GM23338 (cell line): ENCODE results near the gene GAL3ST1. TPM values are rescaled to one million over a fixed set of nuclear protein-coding genes. Genes with fewer than 3 reads are reported as not detected.

Source experiments
- ATAC-seq: fragments of 200-7000 bp; cut with Tn5 transposase; 3 replicates; pipeline ENCODE4 v1.9.1; 2020
- DNase-seq: peaks from one replicate; pipeline ENCODE4 v3.0.0-alpha.2; 2015; ENCODE audit warnings: low spot score
- H2AFZ ChIP-seq: fragments of 200-600 bp; sonication (generic); 2 replicates; pipeline ENCODE4 v1.8.0; 2016; ENCODE audit warnings: antibody characterized with exemption, mild to moderate bottlenecking, moderate library complexity
- H3F3A ChIP-seq: fragments of 200-600 bp; sonication (generic); replicated peaks from 2 replicates; pipeline ENCODE4 v1.8.0; 2017; ENCODE audit warnings: antibody characterized with exemption, mixed run types, low read depth
- H3K27ac ChIP-seq: fragments of 200-600 bp; sonication (generic); 2 replicates; pipeline ENCODE4 v1.6.1; 2016; ENCODE audit warnings: low read depth
- H3K27me3 ChIP-seq: fragments of 200-600 bp; sonication (generic); 2 replicates; pipeline ENCODE4 v1.8.0; 2016; ENCODE audit warnings: mild to moderate bottlenecking, mixed run types, moderate library complexity; ENCODE audit not compliant: insufficient read depth
- H3K36me3 ChIP-seq: fragments of 200-600 bp; sonication (generic); 2 replicates; pipeline ENCODE4 v1.8.0; 2016; ENCODE audit warnings: mild to moderate bottlenecking; ENCODE audit not compliant: insufficient read depth
- H3K4me1 ChIP-seq: fragments of 200-600 bp; sonication (generic); 2 replicates; pipeline ENCODE4 v1.8.0; 2016; ENCODE audit warnings: mild to moderate bottlenecking, moderate library complexity; ENCODE audit not compliant: insufficient read depth
- H3K4me2 ChIP-seq: fragments of 200-600 bp; sonication (generic); 2 replicates; pipeline ENCODE4 v1.7.1; 2017; ENCODE audit warnings: mixed run types
- H3K4me3 ChIP-seq: fragments of 200-600 bp; sonication (generic); 2 replicates; pipeline ENCODE4 v1.6.1; 2016; ENCODE audit warnings: mixed run types
- H3K79me2 ChIP-seq: fragments of 200-600 bp; sonication (generic); replicated peaks from 2 replicates; pipeline ENCODE4 v1.8.0; 2017; ENCODE audit warnings: mild to moderate bottlenecking; ENCODE audit not compliant: insufficient read depth
- H3K9me2 ChIP-seq: fragments of 200-600 bp; sonication (generic); 2 replicates; pipeline ENCODE4 v1.8.0; 2017; ENCODE audit not compliant: insufficient read depth
- H4K20me1 ChIP-seq: fragments of 200-600 bp; sonication (generic); replicated peaks from 2 replicates; pipeline ENCODE4 v1.8.0; 2017; ENCODE audit warnings: mild to moderate bottlenecking; ENCODE audit not compliant: insufficient read depth
- H3K27ac Mint-ChIP-seq: 2 replicates; pipeline ENCODE4 v1.8.0; 2020; ENCODE audit warnings: inconsistent platforms, mild to moderate bottlenecking, moderate library complexity, mixed read lengths
- H3K27me3 Mint-ChIP-seq: 3 replicates; pipeline ENCODE4 v1.8.0; 2022; ENCODE audit warnings: low read depth, mild to moderate bottlenecking, moderate library complexity, mixed read lengths, inconsistent platforms; ENCODE audit not compliant: insufficient read depth, poor library complexity
- H3K36me3 Mint-ChIP-seq: 3 replicates; pipeline ENCODE4 v1.8.0; 2021; ENCODE audit warnings: low read depth, mild to moderate bottlenecking, inconsistent platforms, moderate library complexity, mixed read lengths
- H3K4me1 Mint-ChIP-seq: 3 replicates; pipeline ENCODE4 v1.8.0; 2020; ENCODE audit warnings: mild to moderate bottlenecking, inconsistent platforms, mixed read lengths
- H3K4me3 Mint-ChIP-seq: 3 replicates; pipeline ENCODE4 v1.8.0; 2021; ENCODE audit warnings: moderate library complexity, mild to moderate bottlenecking, inconsistent platforms, mixed read lengths
- H3K9me3 Mint-ChIP-seq: 3 replicates; pipeline ENCODE4 v1.8.0; 2020; ENCODE audit warnings: moderate library complexity, mild to moderate bottlenecking, inconsistent platforms, mixed read lengths
- CREB1 ChIP-seq: fragments of 250-450 bp; sonication (Bioruptor Pico); IDR thresholded peaks from 2 replicates; pipeline ENCODE4 v1.5.0; 2020; ENCODE audit warnings: low read depth, mild to moderate bottlenecking, moderate library complexity
- EZH2phosphoT487 ChIP-seq: fragments of 200-600 bp; sonication (generic); IDR thresholded peaks from one replicate; pipeline ENCODE4 v1.8.1; 2018; ENCODE audit warnings: antibody characterized with exemption; ENCODE audit not compliant: unreplicated experiment
- NANOG ChIP-seq: IDR thresholded peaks from 2 replicates; pipeline ENCODE4 v1.6.1; 2016; ENCODE audit warnings: antibody characterized with exemption, borderline replicate concordance
- POLR2AphosphoS5 ChIP-seq: IDR thresholded peaks from 2 replicates; pipeline ENCODE4 v1.6.1; 2016; ENCODE audit warnings: antibody characterized with exemption, low read depth
- STAT1 ChIP-seq: IDR thresholded peaks from one replicate; pipeline ENCODE4 v1.6.1; 2016; ENCODE audit warnings: antibody characterized with exemption; ENCODE audit not compliant: unreplicated experiment
- ZNF114 ChIP-seq: fragments of 250-450 bp; sonication (Bioruptor Pico); IDR thresholded peaks from 2 replicates; pipeline ENCODE4 v1.5.0; 2020; ENCODE audit warnings: mild to moderate bottlenecking, moderate library complexity
- ZNF331 ChIP-seq: fragments of 250-450 bp; sonication (Bioruptor Pico); IDR thresholded peaks from 2 replicates; pipeline ENCODE4 v1.5.0; 2020; ENCODE audit warnings: low read depth, mild to moderate bottlenecking, moderate library complexity
- polyA plus RNA-seq: library from polyadenylated mRNA; unstranded; fragments of >200 nt; fragmentation: Nextera tagmentation; extraction: Ambion mirVana; gene quantifications from 2 replicates; pipeline ENCODE4 v1.2.1, GENCODE V29; 2016
- total RNA-seq: library from RNA; depleted of rRNA; stranded (reverse); fragments of >200 nt; shearing (Covaris generic); gene quantifications from 2 replicates; pipeline ENCODE4 v1.2.3, GENCODE V29; 2014
- TF ChIP-seq, protein P1 (sequence below), 2 experiments: fragments of 200-600 bp in 1 of 2; sonication (generic) in 1 of 2; conservative IDR thresholded peaks; 2 replicates each; pipeline versions ENCODE4 v1.5.1 to v1.6.1; 2016 to 2017; ENCODE audit warnings: antibody characterized with exemption in 2 of 2, low read depth in 2 of 2, mild to moderate bottlenecking in 2 of 2, moderate library complexity in 1 of 2
- TF ChIP-seq, protein P2 (sequence below): IDR thresholded peaks from 2 replicates; pipeline ENCODE4 v1.6.1; 2016; ENCODE audit warnings: antibody characterized with exemption
- TF ChIP-seq, protein P3 (sequence below): IDR thresholded peaks from one replicate; pipeline ENCODE4 v1.6.1; 2018; ENCODE audit warnings: antibody characterized with exemption; ENCODE audit not compliant: unreplicated experiment

The GAL3ST1 gene
- total and polyA plus RNA-seq, 2 experiments from 2014 or later, result 8.2 to 13.3 TPM

DNA sequence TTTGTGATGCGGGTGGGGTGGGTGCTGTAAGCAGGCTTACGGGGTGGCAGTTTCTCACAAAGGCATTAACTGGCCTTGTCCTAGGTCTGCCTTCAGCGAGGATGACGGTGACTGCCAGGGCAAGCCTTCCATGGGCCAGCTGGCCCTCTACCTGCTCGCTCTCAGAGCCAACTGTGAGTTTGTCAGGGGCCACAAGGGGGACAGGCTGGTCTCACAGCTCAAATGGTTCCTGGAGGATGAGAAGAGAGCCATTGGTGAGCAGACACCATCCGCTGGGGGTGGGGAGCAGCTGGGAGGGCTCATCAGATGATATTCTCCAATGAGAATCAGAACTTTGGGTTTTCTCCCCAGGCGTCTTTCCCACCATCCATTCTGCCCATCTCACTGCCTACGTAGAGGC lies 38.3 kb upstream of the GAL3ST1 start:
- Histone ChIP-seq H3F3A (no peaks in the 10 kb centered on the region), H3K4me1 (peaks cover 15% of the 10 kb centered on the region), H3K27ac (no peak overlapping the region), H3K4me3 (no peak overlapping the region), H3K27me3 (no peaks in the 10 kb centered on the region), H3K36me3 (peaks cover 8% of the 10 kb centered on the region), H3K4me2 (no peak overlapping the region), H4K20me1 (no peaks in the 10 kb centered on the region), H3K9me2 (no peaks in the 10 kb centered on the region), H3K79me2 (peaks cover 4% of the 10 kb centered on the region), H2AFZ (no peak overlapping the region)
- peak; percentile 53 for DNase-seq
- Mint-ChIP-seq H3K9me3 (no peaks in the 10 kb centered on the region), H3K27ac (no peak overlapping the region), H3K36me3 (peaks cover 66% of the 10 kb centered on the region), H3K4me3 (no peak overlapping the region), H3K27me3 (peaks cover 4% of the 10 kb centered on the region), H3K4me1 (peaks cover 18% of the 10 kb centered on the region)
- TF ChIP-seq ZNF114 (CRISPR knock-in tag), result no peak
- TF ChIP-seq, protein P1, sequence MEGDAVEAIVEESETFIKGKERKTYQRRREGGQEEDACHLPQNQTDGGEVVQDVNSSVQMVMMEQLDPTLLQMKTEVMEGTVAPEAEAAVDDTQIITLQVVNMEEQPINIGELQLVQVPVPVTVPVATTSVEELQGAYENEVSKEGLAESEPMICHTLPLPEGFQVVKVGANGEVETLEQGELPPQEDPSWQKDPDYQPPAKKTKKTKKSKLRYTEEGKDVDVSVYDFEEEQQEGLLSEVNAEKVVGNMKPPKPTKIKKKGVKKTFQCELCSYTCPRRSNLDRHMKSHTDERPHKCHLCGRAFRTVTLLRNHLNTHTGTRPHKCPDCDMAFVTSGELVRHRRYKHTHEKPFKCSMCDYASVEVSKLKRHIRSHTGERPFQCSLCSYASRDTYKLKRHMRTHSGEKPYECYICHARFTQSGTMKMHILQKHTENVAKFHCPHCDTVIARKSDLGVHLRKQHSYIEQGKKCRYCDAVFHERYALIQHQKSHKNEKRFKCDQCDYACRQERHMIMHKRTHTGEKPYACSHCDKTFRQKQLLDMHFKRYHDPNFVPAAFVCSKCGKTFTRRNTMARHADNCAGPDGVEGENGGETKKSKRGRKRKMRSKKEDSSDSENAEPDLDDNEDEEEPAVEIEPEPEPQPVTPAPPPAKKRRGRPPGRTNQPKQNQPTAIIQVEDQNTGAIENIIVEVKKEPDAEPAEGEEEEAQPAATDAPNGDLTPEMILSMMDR (conservative IDR thresholded peaks at IDR 0.05; ENCODE audit: low read depth in 2 of 2), result peak; percentile 28 to 31; a peak in 3 of 4 replicates
- ATAC-seq, result peak; percentile 68

DNA sequence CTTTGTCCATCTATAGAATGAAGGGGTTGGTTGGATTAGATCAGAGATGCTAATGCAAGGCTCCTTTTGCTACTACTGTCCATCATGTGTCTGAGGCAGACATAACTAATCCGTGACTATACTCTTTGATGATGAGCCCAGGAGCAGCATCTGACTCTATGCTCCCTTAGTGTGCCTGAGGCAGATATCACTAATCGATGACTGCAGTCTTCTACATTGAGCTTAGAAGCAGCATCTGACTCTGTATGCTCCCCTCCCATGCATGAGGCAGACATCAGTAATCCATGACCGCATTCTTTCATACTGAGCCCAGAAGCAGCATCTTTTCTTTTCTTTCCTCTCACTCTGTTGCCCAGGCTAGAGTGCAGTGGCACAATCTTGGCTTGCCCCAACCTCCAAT lies 36.7 kb upstream of the GAL3ST1 start:
- H3K27me3 ChIP-seq, result no peaks in the 10 kb centered on the region
- H3K36me3 Mint-ChIP-seq, result peaks cover 54% of the 10 kb centered on the region
- H3K27me3 Mint-ChIP-seq, result peaks cover 9% of the 10 kb centered on the region
- no peak overlapping the region for H3K4me3 Mint-ChIP-seq
- H3K27ac ChIP-seq, result no peak overlapping the region
- H3K4me2 ChIP-seq, result no peak overlapping the region
- H3K36me3 ChIP-seq, result peaks cover 8% of the 10 kb centered on the region
- H3K27ac Mint-ChIP-seq, result no peak overlapping the region
- no peak for DNase-seq
- ATAC-seq, result no peak
- peaks cover 8% of the 10 kb centered on the region for H3K79me2 ChIP-seq
- peaks cover 28% of the 10 kb centered on the region for H3K4me1 Mint-ChIP-seq
- no peaks in the 10 kb centered on the region for H3K9me2 ChIP-seq
- H3K4me3 ChIP-seq, result no peak overlapping the region
- H3K4me1 ChIP-seq, result peaks cover 24% of the 10 kb centered on the region
- no peak overlapping the region for H2AFZ ChIP-seq
- no peaks in the 10 kb centered on the region; the same call in 2 of the 3 replicates for H3K9me3 Mint-ChIP-seq
- no peaks in the 10 kb centered on the region for H3F3A ChIP-seq
- no peaks in the 10 kb centered on the region for H4K20me1 ChIP-seq
- TF ChIP-seq EZH2phosphoT487, result no peak
- TF ChIP-seq STAT1, result no peak
- TF ChIP-seq POLR2AphosphoS5, result no peak
- TF ChIP-seq, protein P1 (conservative IDR thresholded peaks at IDR 0.05; ENCODE audit: low read depth in 2 of 2), result no peak
- TF ChIP-seq, protein P2, sequence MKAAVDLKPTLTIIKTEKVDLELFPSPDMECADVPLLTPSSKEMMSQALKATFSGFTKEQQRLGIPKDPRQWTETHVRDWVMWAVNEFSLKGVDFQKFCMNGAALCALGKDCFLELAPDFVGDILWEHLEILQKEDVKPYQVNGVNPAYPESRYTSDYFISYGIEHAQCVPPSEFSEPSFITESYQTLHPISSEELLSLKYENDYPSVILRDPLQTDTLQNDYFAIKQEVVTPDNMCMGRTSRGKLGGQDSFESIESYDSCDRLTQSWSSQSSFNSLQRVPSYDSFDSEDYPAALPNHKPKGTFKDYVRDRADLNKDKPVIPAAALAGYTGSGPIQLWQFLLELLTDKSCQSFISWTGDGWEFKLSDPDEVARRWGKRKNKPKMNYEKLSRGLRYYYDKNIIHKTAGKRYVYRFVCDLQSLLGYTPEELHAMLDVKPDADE, result no peak
- TF ChIP-seq, protein P3, sequence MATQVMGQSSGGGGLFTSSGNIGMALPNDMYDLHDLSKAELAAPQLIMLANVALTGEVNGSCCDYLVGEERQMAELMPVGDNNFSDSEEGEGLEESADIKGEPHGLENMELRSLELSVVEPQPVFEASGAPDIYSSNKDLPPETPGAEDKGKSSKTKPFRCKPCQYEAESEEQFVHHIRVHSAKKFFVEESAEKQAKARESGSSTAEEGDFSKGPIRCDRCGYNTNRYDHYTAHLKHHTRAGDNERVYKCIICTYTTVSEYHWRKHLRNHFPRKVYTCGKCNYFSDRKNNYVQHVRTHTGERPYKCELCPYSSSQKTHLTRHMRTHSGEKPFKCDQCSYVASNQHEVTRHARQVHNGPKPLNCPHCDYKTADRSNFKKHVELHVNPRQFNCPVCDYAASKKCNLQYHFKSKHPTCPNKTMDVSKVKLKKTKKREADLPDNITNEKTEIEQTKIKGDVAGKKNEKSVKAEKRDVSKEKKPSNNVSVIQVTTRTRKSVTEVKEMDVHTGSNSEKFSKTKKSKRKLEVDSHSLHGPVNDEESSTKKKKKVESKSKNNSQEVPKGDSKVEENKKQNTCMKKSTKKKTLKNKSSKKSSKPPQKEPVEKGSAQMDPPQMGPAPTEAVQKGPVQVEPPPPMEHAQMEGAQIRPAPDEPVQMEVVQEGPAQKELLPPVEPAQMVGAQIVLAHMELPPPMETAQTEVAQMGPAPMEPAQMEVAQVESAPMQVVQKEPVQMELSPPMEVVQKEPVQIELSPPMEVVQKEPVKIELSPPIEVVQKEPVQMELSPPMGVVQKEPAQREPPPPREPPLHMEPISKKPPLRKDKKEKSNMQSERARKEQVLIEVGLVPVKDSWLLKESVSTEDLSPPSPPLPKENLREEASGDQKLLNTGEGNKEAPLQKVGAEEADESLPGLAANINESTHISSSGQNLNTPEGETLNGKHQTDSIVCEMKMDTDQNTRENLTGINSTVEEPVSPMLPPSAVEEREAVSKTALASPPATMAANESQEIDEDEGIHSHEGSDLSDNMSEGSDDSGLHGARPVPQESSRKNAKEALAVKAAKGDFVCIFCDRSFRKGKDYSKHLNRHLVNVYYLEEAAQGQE, result no peak
- TF ChIP-seq NANOG, result no peak
- TF ChIP-seq ZNF331 (CRISPR knock-in tag), result no peak
- no peak for TF ChIP-seq CREB1 (CRISPR knock-in tag)
- no peak for TF ChIP-seq ZNF114 (CRISPR knock-in tag)
